Osteocyte (in vitro differentiated cells): ENCODE data around the gene SYT13. TPM values are rescaled to one million over a fixed set of nuclear protein-coding genes. Genes with fewer than 3 reads are reported as not detected.

ENCODE experiments used
- DNase-seq: peaks from one replicate; pipeline ENCODE4 v3.0.0; 2021; ENCODE audit warnings: mixed read lengths; ENCODE audit not compliant: unreplicated experiment; ENCODE audit errors: extremely low spot score
- H3K27ac Mint-ChIP-seq: one replicate; pipeline ENCODE4 v1.8.0; 2021; ENCODE audit warnings: mild to moderate bottlenecking, mixed read lengths; ENCODE audit not compliant: unreplicated experiment
- H3K27me3 Mint-ChIP-seq: one replicate; pipeline ENCODE4 v1.8.0; 2021; ENCODE audit warnings: mixed read lengths; ENCODE audit not compliant: unreplicated experiment
- H3K36me3 Mint-ChIP-seq: one replicate; pipeline ENCODE4 v1.8.0; 2021; ENCODE audit warnings: mixed read lengths; ENCODE audit not compliant: unreplicated experiment
- H3K4me1 Mint-ChIP-seq: one replicate; pipeline ENCODE4 v1.8.0; 2021; ENCODE audit warnings: mixed read lengths; ENCODE audit not compliant: unreplicated experiment
- H3K4me3 Mint-ChIP-seq: one replicate; pipeline ENCODE4 v1.8.0; 2021; ENCODE audit warnings: mild to moderate bottlenecking, moderate library complexity, mixed read lengths; ENCODE audit not compliant: unreplicated experiment
- H3K9me3 Mint-ChIP-seq: one replicate; pipeline ENCODE4 v1.8.0; 2021; ENCODE audit warnings: mixed read lengths; ENCODE audit not compliant: unreplicated experiment
- CTCF ChIP-seq: fragments of 200-600 bp; sonication (generic); IDR thresholded peaks from 2 replicates; pipeline ENCODE4 v1.5.0; 2021; ENCODE audit warnings: antibody characterized with exemption, mild to moderate bottlenecking, moderate library complexity
- total RNA-seq: library from RNA; stranded (reverse); gene quantifications from 2 replicates; pipeline ENCODE4 v1.2.1, GENCODE V29; 2021

SYT13 gene
- total RNA-seq, 1 donor from 2014 or later, result 0.13 TPM

GRCh38 chr11:45217991-45218390, 68.2 kb downstream of the SYT13 start:
- Mint-ChIP-seq H3K27ac (no peak overlapping the region), H3K27me3 (no peaks in the 10 kb centered on the region), H3K4me3 (no peak overlapping the region), H3K9me3 (no peaks in the 10 kb centered on the region), H3K36me3 (peaks cover 29% of the 10 kb centered on the region), H3K4me1 (no peaks in the 10 kb centered on the region)
- TF ChIP-seq CTCF, result no peak
- DNase-seq, result no peak

GRCh38 chr11:45216901-45217300, 69.2 kb downstream of the SYT13 start:
- peaks cover 30% of the 10 kb centered on the region for H3K36me3 Mint-ChIP-seq
- DNase-seq, result no peak
- H3K4me3 Mint-ChIP-seq, result no peak overlapping the region
- TF ChIP-seq CTCF, result no peak
- no peaks in the 10 kb centered on the region for H3K27me3 Mint-ChIP-seq
- H3K27ac Mint-ChIP-seq, result no peak overlapping the region
- no peaks in the 10 kb centered on the region for H3K4me1 Mint-ChIP-seq
- no peaks in the 10 kb centered on the region for H3K9me3 Mint-ChIP-seq

- no peaks in the 10 kb centered on the region for H3K9me3 Mint-ChIP-seq
- no peak overlapping the region for H3K4me3 Mint-ChIP-seq
- no peaks in the 10 kb centered on the region for H3K4me1 Mint-ChIP-seq
- H3K27ac Mint-ChIP-seq, result no peak overlapping the region
- no peak for DNase-seq
- H3K36me3 Mint-ChIP-seq, result peaks cover 27% of the 10 kb centered on the region
- no peak for TF ChIP-seq CTCF
- no peaks in the 10 kb centered on the region for H3K27me3 Mint-ChIP-seq
These were observed 70.1 kb downstream of the SYT13 start for GRCh38 chr11:45216031-45216430.

- no peaks in the 10 kb centered on the region for H3K9me3 Mint-ChIP-seq
- no peaks in the 10 kb centered on the region for H3K27me3 Mint-ChIP-seq
- no peak overlapping the region for H3K27ac Mint-ChIP-seq
- no peak for DNase-seq
- H3K4me1 Mint-ChIP-seq, result peaks cover 3% of the 10 kb centered on the region
- H3K36me3 Mint-ChIP-seq, result peaks cover 20% of the 10 kb centered on the region
- no peak for TF ChIP-seq CTCF
- H3K4me3 Mint-ChIP-seq, result no peak overlapping the region
These were observed 70.9 kb downstream of the SYT13 start for GRCh38 chr11:45215098-45215865.

GRCh38 chr11:45213717-45214116, 72.4 kb downstream of the SYT13 start:
- peaks cover 15% of the 10 kb centered on the region for H3K36me3 Mint-ChIP-seq
- H3K27ac Mint-ChIP-seq, result no peak overlapping the region
- no peaks in the 10 kb centered on the region for H3K27me3 Mint-ChIP-seq
- H3K4me3 Mint-ChIP-seq, result no peak overlapping the region
- H3K4me1 Mint-ChIP-seq, result peaks cover 15% of the 10 kb centered on the region
- no peak for DNase-seq
- no peak for TF ChIP-seq CTCF
- no peaks in the 10 kb centered on the region for H3K9me3 Mint-ChIP-seq
